GM23248 (cell line): ENCODE data around the gene APP. TPM values are rescaled to one million over a fixed set of nuclear protein-coding genes. Genes with fewer than 3 reads are reported as not detected.

Experiments used
- DNase-seq: peaks from one replicate; pipeline ENCODE4 v3.0.0-alpha.2; 2015
- H2AFZ ChIP-seq: fragments of 200-600 bp; sonication (generic); 2 replicates; pipeline ENCODE4 v1.6.1; 2016; ENCODE audit warnings: antibody characterized with exemption
- H3F3A ChIP-seq: fragments of 200-600 bp; sonication (generic); 2 replicates; pipeline ENCODE4 v1.6.1; 2016; ENCODE audit warnings: mild to moderate bottlenecking, antibody characterized with exemption, mixed run types; ENCODE audit not compliant: insufficient read depth
- H3K27ac ChIP-seq: fragments of 200-600 bp; sonication (generic); 2 replicates; pipeline ENCODE4 v1.5.1; 2016; ENCODE audit warnings: mild to moderate bottlenecking
- H3K27me3 ChIP-seq: fragments of 200-600 bp; sonication (generic); replicated peaks from 2 replicates; pipeline ENCODE4 v1.6.1; 2016; ENCODE audit warnings: mild to moderate bottlenecking; ENCODE audit not compliant: insufficient read depth
- H3K36me3 ChIP-seq: fragments of 200-600 bp; sonication (generic); 2 replicates; pipeline ENCODE4 v1.6.1; 2016; ENCODE audit warnings: low read depth, mild to moderate bottlenecking
- H3K4me1 ChIP-seq: fragments of 200-600 bp; sonication (generic); 2 replicates; pipeline ENCODE4 v1.6.1; 2016; ENCODE audit warnings: mild to moderate bottlenecking; ENCODE audit not compliant: insufficient read depth
- H3K4me2 ChIP-seq: fragments of 200-600 bp; sonication (generic); one replicate; pipeline ENCODE4 v1.6.1; 2016; ENCODE audit warnings: mild to moderate bottlenecking; ENCODE audit not compliant: unreplicated experiment
- H3K4me3 ChIP-seq: fragments of 200-600 bp; sonication (generic); 2 replicates; pipeline ENCODE4 v1.5.1; 2016; ENCODE audit warnings: mild to moderate bottlenecking
- H3K79me2 ChIP-seq: fragments of 200-600 bp; sonication (generic); 2 replicates; pipeline ENCODE4 v1.6.1; 2016; ENCODE audit warnings: mild to moderate bottlenecking; ENCODE audit not compliant: insufficient read depth
- H3K9ac ChIP-seq: fragments of 200-600 bp; sonication (generic); 2 replicates; pipeline ENCODE4 v1.6.1; 2016; ENCODE audit warnings: mild to moderate bottlenecking
- H3K9me2 ChIP-seq: fragments of 200-600 bp; sonication (generic); 2 replicates; pipeline ENCODE4 v1.6.1; 2016; ENCODE audit warnings: mixed run types, mild to moderate bottlenecking, moderate library complexity; ENCODE audit not compliant: insufficient read depth
- H3K9me3 ChIP-seq: fragments of 200-600 bp; sonication (generic); one replicate; pipeline ENCODE4 v1.6.1; 2017; ENCODE audit warnings: low read depth
- H4K20me1 ChIP-seq: fragments of 200-600 bp; sonication (generic); 2 replicates; pipeline ENCODE4 v1.6.0; 2016; ENCODE audit not compliant: insufficient read depth
- EZH2 ChIP-seq: fragments of 200-600 bp; sonication (generic); IDR thresholded peaks from 2 replicates; pipeline ENCODE4 v1.6.1; 2018; ENCODE audit warnings: antibody characterized with exemption, mild to moderate bottlenecking; ENCODE audit not compliant: insufficient read depth, poor library complexity, severe bottlenecking
- EZH2phosphoT487 ChIP-seq: fragments of 200-600 bp; sonication (generic); IDR thresholded peaks from 2 replicates; pipeline ENCODE4 v1.6.1; 2018; ENCODE audit warnings: antibody characterized with exemption, moderate library complexity, mild to moderate bottlenecking, low read depth; ENCODE audit not compliant: insufficient read depth
- whole genome bisulfite sequencing, 2 experiments: methylation state at CpG; one replicate each; pipeline ENCODE4 v1.1.6; 2015 to 2017; ENCODE audit warnings: low lambda C conversion rate in 2 of 2, low coverage in 1 of 2; ENCODE audit errors: missing lambda C conversion rate in 2 of 2; 5-methylcytosine and 5-hydroxymethylcytosine counted together
- in situ Hi-C: fragments of 300-500 bp; cut with MboI; formaldehyde crosslinking; loops from 2 replicates; pipeline ENCODE4 v1.15.0; 2020
- polyA plus RNA-seq: library from polyadenylated mRNA; unstranded; fragments of >200 nt; fragmentation: Nextera tagmentation; extraction: Ambion mirVana; gene quantifications from 2 replicates; pipeline ENCODE4 v1.2.1, GENCODE V29; 2016
- total RNA-seq: library from RNA; depleted of rRNA; stranded (reverse); fragments of >200 nt; shearing (Covaris generic); gene quantifications from 2 replicates; pipeline ENCODE4 v1.2.3, GENCODE V29; 2014

The APP gene
- total and polyA plus RNA-seq, 2 experiments from 2014 or later = 35.0 to 292 TPM

GRCh38 chr21:25934130-25934529 lies 236.4 kb downstream of the APP start:
- H3K79me2 ChIP-seq = no peaks in the 10 kb centered on the region
- DNase-seq = no peak

GRCh38 chr21:25931765-25932164 lies 238.8 kb downstream of the APP start:
- H3K27me3 ChIP-seq = no peaks in the 10 kb centered on the region
- H3K36me3 ChIP-seq = 0 out of 2 replicates have a peak, but pooled peaks cover 3% of the 10 kb centered on the region
- no peaks in the 10 kb centered on the region for H3K9me2 ChIP-seq
- no peaks in the 10 kb centered on the region for H3K79me2 ChIP-seq
- H4K20me1 ChIP-seq = no peaks in the 10 kb centered on the region
- 43 to 48% methylated on average over 3 of the region's 3 CpGs for WGBS, 2 experiments
- H3F3A ChIP-seq = peaks cover 25% of the 10 kb centered on the region
- in situ Hi-C loops = no loop called here
- TF ChIP-seq EZH2 (no peak), EZH2phosphoT487 (no peak)
- H2AFZ ChIP-seq = no peak overlapping the region
- DNase-seq = no peak
- no peak overlapping the region for H3K27ac ChIP-seq
- H3K9ac ChIP-seq = no peak overlapping the region
- H3K9me3 ChIP-seq = no peaks in the 10 kb centered on the region
- peaks cover 6% of the 10 kb centered on the region for H3K4me1 ChIP-seq
- no peak overlapping the region for H3K4me2 ChIP-seq
- H3K4me3 ChIP-seq = no peak overlapping the region

More at GRCh38 chr21:25934130-25934529, 236.4 kb downstream of the APP start:
- Histone ChIP-seq H4K20me1 (no peaks in the 10 kb centered on the region), H3K9ac (no peak overlapping the region), H3K9me2 (no peaks in the 10 kb centered on the region), H3K36me3 (no peaks in the 10 kb centered on the region), H3K27ac (peak overlapping the region; percentile 69), H3K4me1 (peaks cover 6% of the 10 kb centered on the region), H3K4me3 (no peak overlapping the region), H2AFZ (no peak overlapping the region), H3F3A (peaks cover 25% of the 10 kb centered on the region), H3K9me3 (no peaks in the 10 kb centered on the region), H3K4me2 (no peak overlapping the region), H3K27me3 (no peaks in the 10 kb centered on the region)
- WGBS, 2 experiments = 95 to 98% methylated on average over 6 of the region's 6 CpGs
- TF ChIP-seq EZH2phosphoT487 (no peak), EZH2 (no peak)
- in situ Hi-C loops = no loop called here

GRCh38 chr21:25929856-25930520 lies 240.6 kb downstream of the APP start:
- no peaks in the 10 kb centered on the region for H3K9me3 ChIP-seq
- 0 out of 2 replicates have a peak, but pooled peaks cover 3% of the 10 kb centered on the region for H3K36me3 ChIP-seq
- H3K79me2 ChIP-seq = no peaks in the 10 kb centered on the region
- H3F3A ChIP-seq = peaks cover 15% of the 10 kb centered on the region
- no peaks in the 10 kb centered on the region for H3K27me3 ChIP-seq
- TF ChIP-seq EZH2 (no peak), EZH2phosphoT487 (no peak)
- no peak overlapping the region for H2AFZ ChIP-seq
- H3K9me2 ChIP-seq = no peaks in the 10 kb centered on the region
- in situ Hi-C loops = no loop called here
- H3K9ac ChIP-seq = no peak overlapping the region
- peaks cover under 1% of the 10 kb centered on the region; the same call in 1 of the 2 replicates for H3K4me1 ChIP-seq
- no peak overlapping the region for H3K4me3 ChIP-seq
- 91 to 92% methylated on average over 9 of the region's 9 CpGs for WGBS, 2 experiments
- DNase-seq = no peak
- H4K20me1 ChIP-seq = no peaks in the 10 kb centered on the region
- no peak overlapping the region for H3K4me2 ChIP-seq
- H3K27ac ChIP-seq = no peak overlapping the region

GRCh38 chr21:25927195-25927880 lies 243.2 kb downstream of the APP start:
- no peaks in the 10 kb centered on the region for H3K4me1 ChIP-seq
- in situ Hi-C loops = no loop called here
- 98 to 99% methylated on average over 6 of the region's 6 CpGs for WGBS, 2 experiments

More at GRCh38 chr21:25927195-25927880, 243.2 kb downstream of the APP start:
- H4K20me1 ChIP-seq = no peaks in the 10 kb centered on the region
- TF ChIP-seq EZH2phosphoT487 (no peak), EZH2 (no peak)
- no peaks in the 10 kb centered on the region for H3K9me2 ChIP-seq
- no peak overlapping the region for H2AFZ ChIP-seq
- no peaks in the 10 kb centered on the region for H3K9me3 ChIP-seq
- no peaks in the 10 kb centered on the region for H3F3A ChIP-seq
- H3K27ac ChIP-seq = no peak overlapping the region
- DNase-seq = no peak
- H3K4me2 ChIP-seq = no peak overlapping the region
- 0 out of 2 replicates have a peak, but pooled peaks cover 3% of the 10 kb centered on the region for H3K36me3 ChIP-seq
- H3K27me3 ChIP-seq = no peaks in the 10 kb centered on the region
- no peak overlapping the region for H3K4me3 ChIP-seq
- no peak overlapping the region for H3K9ac ChIP-seq
- no peaks in the 10 kb centered on the region for H3K79me2 ChIP-seq
